G401 (cell line): Measurements from ENCODE around the gene SPEN. TPM values are rescaled to one million over a fixed set of nuclear protein-coding genes. Genes with fewer than 3 reads are reported as not detected.

ENCODE experiments used
- DNase-seq: peaks from one replicate; pipeline ENCODE4 v3.0.0-alpha.2; 2015; ENCODE audit warnings: low spot score
- in situ Hi-C: cut with HindIII; loops from 2 replicates; pipeline ENCODE4 v1.10.0; 2016; ENCODE audit warnings: low sequenced_read_pairs, mixed read lengths
- total RNA-seq: library from RNA; depleted of rRNA; stranded (reverse); fragments of >200 nt; shearing (Covaris generic); gene quantifications from 2 replicates; pipeline ENCODE4 v1.2.3, GENCODE V29; 2014

The SPEN gene
- total RNA-seq, 1 experiment from 2014 or later, result 2.4 TPM

DNA sequence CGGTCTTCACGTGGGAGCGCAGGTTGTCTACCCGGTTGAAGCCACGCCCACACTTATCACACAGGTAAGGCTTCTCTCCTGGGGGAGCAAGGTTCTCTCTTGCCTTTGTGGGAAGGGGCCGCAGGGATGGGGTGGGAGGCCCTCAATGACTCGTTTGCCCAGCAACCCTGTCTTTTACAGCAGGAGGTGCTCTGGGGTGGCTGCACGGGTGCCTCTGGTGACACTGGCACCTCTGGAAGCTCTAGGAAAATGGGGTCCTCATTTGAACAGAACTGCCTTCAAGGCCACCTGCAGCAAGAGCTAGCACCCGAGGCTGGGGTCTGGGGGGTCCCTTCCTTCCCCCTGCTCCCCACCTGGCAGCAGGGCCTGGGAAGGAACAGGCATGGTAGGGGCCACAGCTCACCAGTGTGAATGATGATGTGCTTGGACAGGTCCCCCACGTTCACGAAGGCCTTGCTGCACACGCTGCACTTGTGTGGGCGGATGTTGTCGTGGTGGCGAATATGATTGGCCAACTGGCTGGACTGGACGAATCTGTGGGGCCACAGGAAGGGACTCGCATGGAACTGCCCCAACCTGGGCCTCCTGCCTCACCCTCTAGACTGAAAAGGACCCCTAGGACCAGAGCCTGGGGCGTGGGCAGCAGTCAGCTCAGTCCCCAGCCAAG is 95.3 kb downstream of the SPEN start:
- in situ Hi-C loops, result no loop called here
- no peak for DNase-seq

GRCh38 chr1:15943328-15943991 is 96.0 kb downstream of the SPEN start:
- no peak for DNase-seq
- in situ Hi-C loops, result no loop called here

GRCh38 chr1:15943992-15944307 is 96.4 kb downstream of the SPEN start:
- DNase-seq, result no peak
- in situ Hi-C loops, result no loop called here

- in situ Hi-C loops, result no loop called here
- DNase-seq, result no peak
Observed at GRCh38 chr1:15944308-15945010, 97.0 kb downstream of the SPEN start.

DNA sequence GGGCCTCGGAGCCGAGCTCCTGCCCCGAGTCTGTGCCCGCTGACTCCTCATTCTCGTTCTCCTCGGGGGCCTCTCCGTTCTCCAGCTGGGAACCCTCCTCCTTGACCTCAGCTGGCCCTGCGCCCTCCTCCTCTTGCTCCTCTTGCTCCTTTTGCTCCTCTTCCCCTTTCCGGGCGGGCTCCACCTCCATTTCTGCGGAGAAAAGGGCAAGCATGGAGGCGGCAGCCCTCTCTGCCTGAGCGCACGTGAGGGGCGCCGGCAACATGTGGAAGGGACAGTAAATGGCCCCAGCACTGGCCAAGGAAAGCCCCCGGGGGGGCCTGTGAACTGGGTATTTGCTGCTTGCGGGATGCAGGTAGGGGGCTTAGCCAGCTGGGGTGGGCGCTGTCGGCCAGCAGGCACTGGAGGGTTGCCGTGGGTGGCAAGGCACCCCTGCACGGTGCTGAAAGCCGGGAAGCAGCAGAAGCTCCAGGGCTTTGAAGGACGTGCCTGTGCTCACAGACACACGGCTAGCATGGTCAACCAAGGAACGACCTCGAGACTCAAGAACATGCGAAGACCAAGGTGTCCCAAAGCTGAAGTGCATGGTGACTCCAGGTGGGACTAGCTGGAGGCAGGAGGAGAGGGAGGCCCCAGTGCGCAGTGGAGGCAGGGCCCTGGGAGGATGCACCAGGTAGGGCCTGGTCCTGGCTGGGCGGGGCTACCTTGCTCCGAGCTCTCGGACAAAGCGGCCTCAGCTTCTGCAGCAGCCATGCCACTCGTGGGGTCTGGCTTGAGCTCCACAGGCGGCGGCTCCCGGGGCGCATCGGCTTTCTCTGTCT is 97.7 kb downstream of the SPEN start:
- no peak for DNase-seq
- in situ Hi-C loops, result no loop called here

GRCh38 chr1:15945832-15946448 is 98.4 kb downstream of the SPEN start:
- in situ Hi-C loops, result no loop called here
- DNase-seq, result no peak

- in situ Hi-C loops, result no loop called here
- no peak for DNase-seq
Observed at GRCh38 chr1:15946571-15947381, 99.3 kb downstream of the SPEN start.

GRCh38 chr1:15947382-15948090 is 100.0 kb downstream of the SPEN start:
- DNase-seq, result no peak
- in situ Hi-C loops, result no loop called here

GRCh38 chr1:15948091-15948591 is 100.6 kb downstream of the SPEN start:
- in situ Hi-C loops, result no loop called here
- no peak for DNase-seq

DNA sequence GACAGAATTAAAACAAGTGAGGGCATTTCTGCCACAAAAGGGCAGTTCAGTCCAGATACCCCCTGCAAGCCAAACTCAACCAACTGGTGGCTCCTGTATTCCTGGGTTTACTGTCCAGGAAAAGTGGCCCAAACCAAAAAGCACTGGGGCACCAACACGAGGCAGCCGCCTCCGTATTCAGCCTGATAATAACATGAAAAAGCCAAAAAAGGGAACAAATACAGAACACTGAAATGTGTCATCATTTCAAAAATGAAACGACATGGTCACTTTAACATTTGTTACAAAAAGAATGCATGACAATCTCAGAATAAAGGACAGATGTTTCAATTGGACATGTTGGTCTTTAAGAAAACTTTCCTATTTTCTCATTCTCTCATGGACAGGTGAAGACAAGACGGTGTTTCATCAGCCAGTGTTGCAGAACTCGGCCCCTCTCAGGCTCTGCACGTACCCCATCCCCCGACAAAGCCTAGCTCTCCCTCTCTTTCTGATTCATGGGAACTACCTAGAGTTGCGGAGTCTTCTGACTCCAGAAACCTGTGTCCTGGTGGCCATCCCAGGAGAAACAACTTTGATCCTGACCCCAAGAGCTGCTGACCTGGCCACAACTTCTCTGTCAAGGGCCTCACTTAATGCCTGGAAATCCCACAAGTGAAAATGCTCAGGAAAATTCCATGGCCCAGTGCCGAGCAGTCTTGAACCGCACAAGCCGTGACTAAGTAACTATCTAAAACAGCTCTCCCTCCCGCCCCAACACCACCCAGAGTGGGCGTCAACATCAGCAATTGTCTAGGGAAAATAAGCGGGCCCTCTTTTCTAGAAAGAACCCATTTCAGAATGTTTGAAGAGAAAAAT is 101.3 kb downstream of the SPEN start:
- DNase-seq, result no peak
- in situ Hi-C loops, result no loop called here

DNA sequence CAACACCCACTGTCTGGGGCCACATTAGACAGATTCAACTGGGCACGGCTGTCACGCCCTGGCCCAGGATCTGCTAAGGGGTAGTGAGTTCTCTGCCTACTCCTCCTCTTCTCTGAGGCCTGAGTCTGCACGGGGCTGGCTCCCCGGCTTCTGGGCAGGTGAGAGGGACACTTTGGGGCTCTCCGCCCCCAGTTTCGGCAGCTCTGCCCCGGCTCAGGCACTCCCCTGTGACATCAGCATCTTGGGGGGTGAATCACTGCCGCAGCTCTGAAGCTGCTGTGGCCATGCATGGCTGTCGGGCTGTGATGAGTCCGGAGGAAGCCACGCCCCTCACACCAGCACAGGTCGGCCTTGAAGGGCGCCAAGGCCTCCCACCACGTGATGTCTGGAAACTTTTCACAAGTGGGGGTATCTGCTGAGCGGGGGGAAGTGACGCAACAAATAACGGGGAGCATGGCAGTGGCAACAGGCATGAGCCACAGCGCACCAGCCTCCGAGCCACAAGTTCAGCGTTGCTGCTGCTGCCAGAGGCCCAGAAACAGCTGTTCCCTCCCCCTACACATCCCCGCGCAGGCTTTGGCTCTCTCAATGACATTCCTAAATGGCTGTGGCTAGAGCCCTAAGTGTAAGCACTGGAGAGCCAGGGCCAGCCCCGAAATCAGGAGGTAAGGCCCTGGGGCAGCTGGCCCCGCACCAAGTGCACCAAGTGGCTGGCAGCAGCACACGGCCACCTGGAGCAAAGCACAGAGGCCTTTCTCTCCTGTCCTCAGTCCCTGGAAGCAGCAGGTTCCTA is 102.1 kb downstream of the SPEN start:
- peak; percentile 52 for DNase-seq
- in situ Hi-C loops, result loop anchor here (25.0 kb wide), 1 partner anchor 137 kb away; the partner anchor contains the start of gene UQCRHL

DNA sequence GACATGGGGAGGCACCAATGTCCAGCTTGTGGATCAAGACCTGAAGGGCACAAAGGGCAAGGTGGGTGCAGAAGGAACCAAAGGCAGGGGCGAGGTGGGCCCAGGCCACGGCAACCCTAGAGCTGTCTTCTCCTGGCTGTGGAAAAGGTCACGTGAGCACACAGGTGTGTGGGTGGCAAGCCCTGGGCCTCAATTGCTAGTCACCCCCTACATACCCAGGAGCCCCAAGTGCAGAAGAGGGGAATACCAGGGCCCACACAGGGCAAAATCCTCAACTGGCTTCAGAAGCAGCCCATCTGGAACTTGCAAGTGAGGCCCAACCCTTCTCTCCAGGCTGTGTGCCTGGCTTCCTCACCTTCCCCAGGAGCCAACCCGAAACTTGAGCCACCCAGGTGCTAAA is 102.8 kb downstream of the SPEN start:
- DNase-seq, result no peak

DNA sequence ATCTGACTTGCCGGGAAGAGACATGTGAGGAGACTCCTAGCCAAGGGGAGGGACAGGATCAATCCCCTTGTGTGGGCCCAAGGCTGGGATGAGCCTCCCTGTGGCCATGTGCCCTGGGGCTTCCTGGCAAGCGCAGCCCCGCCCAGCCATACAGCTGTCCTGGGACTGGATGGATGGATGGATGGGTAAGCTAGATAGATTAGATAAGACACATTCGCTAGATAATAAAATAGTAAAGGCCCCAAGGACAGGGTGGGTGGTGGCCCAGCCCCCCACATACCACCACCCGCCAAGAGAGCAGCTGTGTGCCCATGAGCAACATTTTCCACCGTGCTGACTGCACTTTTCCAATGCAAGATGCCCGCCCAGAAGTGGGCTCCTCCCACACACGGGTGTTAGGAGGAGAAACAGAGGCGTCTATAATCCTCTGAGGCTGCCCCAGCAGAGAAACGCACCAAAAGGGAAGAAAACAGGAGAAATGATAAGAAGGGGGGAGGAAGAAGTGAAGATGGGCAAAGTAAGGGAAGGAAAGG is 103.3 kb downstream of the SPEN start:
- no peak for DNase-seq
- in situ Hi-C loops, result loop anchor here (25.0 kb wide), 1 partner anchor 139 kb away; the partner anchor contains the start of gene UQCRHL

More for the DNA sequence above, 102.8 kb downstream of the SPEN start:
- in situ Hi-C loops, result loop anchor here (25.0 kb wide), 1 partner anchor 138 kb away; the partner anchor contains the start of gene UQCRHL

- DNase-seq, result no peak
- in situ Hi-C loops, result loop anchor here (25.0 kb wide), 1 partner anchor 139 kb away; the partner anchor contains the start of gene UQCRHL
Observed at GRCh38 chr1:15951341-15952153, 104.0 kb downstream of the SPEN start.
